HPDE6-E6E7 (cell line): ENCODE results near the gene AFG1L.
"Not testable (repeated sequence)": the region's sequence is repeated elsewhere in the genome, so short reads cannot be mapped to it uniquely, and the experiment has no call there.

Experiments
- DNase-seq: peaks from one replicate; pipeline ENCODE4 v3.0.0; 2011; ENCODE audit warnings: missing footprints; ENCODE audit errors: extremely low spot score

Gene AFG1L

DNA sequence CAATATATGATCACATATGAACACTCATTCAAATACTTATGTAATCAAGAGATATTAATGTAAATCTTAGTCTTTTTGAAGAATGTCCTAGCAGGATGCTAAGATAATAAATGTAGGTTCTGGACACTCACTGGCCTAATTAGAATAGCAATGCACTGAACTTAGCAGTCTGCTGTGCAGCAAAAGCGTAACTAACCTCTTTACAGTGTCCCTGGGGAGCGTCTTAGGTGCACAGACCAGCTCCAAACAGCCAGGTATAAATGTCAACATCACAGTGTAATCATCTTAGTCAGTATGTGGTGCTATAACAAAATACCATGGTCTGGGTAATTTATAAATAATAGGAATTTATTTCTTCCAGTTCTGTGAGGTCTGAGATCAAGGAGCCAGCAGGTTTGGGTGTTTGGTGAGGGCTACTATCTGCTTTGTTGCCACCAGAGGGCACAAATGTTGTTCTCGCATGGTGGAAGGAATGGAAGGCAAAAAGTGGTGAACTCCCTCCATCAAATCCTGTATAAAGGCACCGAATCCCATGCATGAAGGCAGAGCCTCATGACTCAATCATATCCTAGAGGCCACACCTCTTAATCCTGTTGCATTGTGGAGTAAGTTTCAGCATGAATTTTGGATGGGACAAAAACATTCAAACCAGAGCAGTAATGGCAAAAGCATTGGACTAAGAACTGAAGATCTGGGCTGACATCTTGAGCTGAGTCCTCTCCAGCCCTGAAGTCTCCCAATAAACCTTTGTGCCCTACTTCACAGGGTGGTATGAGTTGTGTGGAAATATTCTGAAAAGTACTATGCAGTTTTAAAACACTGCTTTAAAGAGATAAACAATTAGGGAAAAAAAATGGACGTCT lies 224.1 kb downstream of the AFG1L start:
- no peak for DNase-seq

DNA sequence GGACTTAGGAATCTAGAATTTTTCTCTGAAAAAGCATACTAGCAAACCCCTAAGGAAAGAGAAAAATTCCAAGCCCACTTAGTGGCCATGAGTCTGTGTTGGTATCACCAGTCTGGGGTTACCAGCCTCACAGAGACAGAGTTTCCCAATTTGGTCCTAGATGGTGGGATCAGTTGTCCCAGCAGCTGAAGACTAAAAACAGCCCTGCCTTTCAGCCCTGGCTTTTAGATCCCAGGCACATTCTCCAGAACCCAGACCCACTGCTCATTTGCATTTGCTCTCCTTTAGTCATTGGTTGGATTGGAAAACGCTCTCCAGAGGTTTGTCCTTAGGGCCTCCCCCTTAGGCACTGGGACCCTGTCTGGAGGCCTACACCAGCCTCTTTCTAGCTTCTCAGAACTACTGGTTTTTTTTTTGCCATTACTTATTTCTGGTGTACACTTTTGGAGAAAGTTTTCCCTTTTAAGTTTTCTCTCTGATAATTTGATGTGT lies 226.8 kb downstream of the AFG1L start:
- no peak for DNase-seq

DNA sequence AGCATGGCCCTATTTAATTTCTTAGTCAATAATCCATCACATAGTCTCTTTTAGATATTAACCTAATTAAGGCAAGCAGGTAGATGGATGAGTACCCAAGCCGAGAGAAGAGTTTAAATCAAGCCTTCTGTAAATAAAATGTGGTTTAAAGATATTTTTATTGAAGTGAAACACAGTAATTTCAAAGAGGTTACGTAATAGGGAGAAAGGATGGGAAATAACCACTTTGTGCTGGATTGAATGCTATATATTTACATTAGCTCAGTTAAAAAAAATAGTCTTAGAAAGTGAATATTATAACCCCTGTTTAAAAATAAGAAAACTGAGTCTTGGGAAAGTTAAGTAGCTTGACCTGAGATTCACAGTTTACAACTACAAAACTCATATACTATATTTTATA lies 228.8 kb downstream of the AFG1L start:
- no peak for DNase-seq

- DNase-seq, result no peak
Measured at GRCh38 chr6:108524528-108525248, 229.8 kb downstream of the AFG1L start.

DNA sequence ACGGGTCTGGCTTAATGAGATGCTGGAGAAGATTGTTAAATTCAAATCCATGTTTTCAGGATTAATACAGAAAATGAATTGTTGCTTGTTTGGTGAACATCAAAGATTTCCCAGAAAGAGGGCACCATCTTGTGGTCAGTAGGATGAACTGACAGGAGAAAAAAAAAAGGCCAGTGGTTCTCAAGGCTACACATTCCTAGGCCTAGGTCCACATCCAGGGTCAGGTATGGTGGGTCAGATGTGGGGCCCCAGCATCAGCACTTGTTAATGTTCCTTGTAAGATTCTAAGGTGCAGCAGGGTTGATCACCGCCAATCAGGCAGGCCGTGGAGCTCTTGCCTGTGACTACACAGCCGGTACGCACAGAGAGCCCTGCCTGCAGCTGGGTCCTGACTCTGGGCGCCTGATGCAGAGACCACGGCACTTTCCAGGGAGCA lies 231.9 kb downstream of the AFG1L start:
- no peak for DNase-seq

DNA sequence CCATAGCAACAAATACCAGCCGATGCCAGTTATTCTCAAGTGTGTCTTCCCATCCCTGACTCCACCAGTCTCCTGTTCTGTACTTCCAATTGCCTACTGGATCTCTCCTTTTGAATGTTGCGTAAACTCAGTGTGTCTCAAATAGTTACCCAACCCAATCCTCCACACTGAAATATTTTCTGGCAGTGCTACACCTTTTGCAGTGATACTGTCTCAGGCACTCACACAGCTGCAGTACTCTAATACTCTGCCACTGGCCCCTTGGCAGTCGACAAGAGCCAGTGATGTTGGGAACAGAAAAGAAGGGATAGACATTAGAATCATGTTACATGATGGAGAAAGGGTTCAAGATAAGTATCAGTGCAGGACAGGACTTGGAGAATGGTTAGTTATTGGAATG lies 234.0 kb downstream of the AFG1L start:
- DNase-seq, result no peak

- DNase-seq, result no peak
Measured at GRCh38 chr6:108531332-108531731, 236.5 kb downstream of the AFG1L start.

DNA sequence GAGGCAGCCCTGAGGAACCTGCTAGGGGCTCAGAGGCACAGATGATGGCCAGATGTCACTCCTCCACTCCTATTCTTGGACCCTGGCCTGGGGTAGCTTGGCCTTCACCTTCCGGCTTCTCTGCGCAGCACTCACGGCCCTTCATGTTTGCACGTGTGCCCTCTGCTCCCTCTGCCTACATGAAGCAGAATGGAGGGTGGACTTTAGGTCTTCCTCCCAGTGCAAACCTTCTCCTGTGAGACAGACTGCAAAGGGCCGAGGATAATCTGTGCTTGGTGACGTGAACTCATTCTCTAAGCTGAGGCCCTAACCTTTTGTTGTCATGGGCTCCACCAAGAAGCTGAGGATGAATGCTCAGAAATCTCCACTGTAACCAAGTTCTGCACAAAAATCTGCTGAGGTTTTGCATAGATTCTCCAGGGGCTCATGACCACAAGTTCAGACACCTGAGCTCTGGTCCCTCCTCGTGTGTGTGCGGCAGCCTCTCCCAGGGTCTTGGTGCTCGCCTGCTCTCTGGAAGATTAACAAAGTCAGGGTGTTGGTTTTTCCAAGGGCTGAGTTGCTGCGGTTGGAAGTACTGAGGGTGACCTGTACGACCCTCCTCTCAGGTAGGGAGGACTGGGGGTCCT lies 240.4 kb downstream of the AFG1L start:
- no peak for DNase-seq

DNA sequence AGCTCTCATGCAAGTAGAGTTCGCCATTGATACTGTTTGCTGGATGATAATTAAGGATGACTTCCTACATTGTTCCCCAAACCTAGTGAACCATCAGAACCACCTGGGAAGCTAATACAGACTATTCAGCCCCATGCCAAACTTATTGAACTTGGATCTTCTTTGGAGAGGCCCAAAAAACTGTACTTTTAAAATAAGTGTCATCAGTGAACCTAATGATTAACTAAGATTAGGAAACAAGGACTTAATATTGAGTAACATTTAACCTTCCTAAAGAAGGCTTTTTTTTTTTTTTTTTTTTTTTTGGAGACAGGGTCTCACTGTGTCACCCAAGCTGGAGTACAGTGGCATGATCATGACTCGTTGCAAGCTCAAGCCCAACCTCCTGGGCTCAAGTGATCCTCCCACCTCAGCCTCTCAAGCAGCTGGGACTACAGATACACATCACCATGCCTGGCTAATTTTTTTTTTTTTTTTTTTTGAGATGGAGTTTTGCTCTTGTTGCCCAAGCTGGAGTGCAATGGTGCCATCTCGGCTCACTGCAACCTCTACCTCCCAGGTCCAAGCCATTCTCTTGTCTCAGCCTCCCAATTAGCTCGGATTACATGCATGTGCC lies 241.2 kb downstream of the AFG1L start:
- DNase-seq, result not testable (repeated sequence)

GRCh38 chr6:108541843-108542759 lies 247.2 kb downstream of the AFG1L start:
- no peak for DNase-seq

DNA sequence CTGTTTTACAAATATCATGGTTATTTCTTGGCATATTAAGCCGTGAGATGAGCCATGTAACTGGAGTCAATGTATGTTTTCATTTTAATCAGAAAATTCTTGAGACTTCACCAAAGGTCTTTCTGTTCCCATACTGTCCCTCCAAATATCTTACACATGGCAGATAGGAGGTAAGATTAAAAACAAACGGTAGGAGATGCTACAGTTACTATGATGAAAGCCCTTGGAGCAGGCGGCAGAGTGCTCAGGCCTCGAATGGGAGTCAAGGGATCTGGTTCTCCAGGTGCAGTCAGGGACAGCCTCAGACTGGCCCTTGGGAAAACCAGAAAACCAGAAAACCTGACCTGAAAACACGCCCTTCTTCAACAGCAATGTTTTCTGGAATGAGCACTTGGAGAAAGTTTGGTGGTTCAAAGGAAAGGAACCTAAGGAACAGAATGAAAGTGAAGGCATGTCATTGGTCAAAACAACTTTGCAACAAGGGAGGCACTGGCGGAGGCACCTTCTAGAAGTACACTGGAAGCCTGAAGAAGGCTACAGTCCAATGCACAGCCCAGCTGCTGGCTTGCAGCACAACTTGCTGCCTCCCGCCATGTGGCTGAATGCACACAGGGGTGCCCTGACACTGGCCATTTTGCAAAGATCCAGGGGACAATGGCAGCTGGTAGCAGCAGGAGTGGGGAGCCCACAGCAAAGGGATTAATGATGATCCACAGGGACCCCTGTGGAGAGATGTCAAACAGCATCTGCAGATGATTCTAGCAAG lies 248.5 kb downstream of the AFG1L start:
- no peak for DNase-seq

GRCh38 chr6:108544606-108545005 lies 249.8 kb downstream of the AFG1L start:
- DNase-seq, result no peak

- no peak for DNase-seq
Measured at GRCh38 chr6:108546079-108547049, 251.5 kb downstream of the AFG1L start.

DNA sequence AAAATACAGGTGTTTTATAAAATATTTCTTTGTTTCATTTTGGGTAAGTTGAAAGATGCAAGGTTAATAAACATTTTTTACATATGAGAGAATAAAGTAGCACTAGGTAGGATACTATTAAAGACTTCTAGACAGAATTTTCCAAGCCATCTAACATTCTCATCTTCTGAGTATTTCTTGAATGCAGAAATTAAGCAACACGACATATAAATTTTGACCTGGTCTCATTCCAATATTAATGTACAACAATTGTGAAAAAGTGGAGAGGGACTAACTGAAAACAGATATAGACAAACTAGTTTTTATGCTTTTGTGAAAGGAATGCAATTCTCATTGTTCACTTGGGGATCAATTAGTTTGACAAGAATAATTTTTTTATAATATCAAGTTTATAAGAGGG lies 254.4 kb downstream of the AFG1L start:
- DNase-seq, result no peak

DNA sequence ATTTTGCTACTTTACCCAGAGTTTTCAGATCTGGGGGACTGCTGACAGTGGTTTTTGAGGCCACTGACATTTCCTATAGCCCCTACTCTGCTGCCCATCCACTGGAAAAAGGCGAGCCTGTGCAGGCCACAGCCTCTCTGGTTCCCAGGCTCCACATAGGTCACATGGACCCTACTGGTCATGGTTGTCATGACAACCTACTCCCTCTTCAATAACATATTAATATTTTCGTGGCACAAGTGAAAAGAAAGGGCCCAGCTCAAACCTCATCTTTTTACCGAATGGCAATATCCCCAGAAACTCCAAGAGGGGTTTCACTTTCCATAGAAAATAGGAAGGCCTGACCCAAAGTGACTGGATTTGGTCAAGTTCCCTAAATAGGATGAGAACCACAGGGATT lies 254.9 kb downstream of the AFG1L start:
- DNase-seq, result no peak

DNA sequence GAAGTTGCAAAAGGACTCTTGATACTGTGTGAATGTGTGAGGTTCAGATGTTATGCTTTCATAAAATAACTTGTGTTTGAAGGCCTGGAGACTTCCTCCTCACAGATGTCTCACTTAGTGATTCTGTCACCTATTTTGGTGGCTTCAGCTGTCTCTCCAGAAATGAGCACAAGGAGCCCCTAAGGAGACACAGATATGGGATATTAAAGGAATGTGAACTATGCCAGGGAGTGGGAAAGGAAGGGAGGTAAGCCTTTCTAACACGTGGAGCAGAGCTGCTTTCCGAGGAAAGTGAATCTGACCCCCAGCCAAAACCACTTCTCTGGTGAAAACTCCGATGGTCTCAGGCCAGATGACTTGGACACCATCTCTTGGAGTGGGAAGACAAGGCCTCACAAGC lies 255.4 kb downstream of the AFG1L start:
- no peak for DNase-seq

DNA sequence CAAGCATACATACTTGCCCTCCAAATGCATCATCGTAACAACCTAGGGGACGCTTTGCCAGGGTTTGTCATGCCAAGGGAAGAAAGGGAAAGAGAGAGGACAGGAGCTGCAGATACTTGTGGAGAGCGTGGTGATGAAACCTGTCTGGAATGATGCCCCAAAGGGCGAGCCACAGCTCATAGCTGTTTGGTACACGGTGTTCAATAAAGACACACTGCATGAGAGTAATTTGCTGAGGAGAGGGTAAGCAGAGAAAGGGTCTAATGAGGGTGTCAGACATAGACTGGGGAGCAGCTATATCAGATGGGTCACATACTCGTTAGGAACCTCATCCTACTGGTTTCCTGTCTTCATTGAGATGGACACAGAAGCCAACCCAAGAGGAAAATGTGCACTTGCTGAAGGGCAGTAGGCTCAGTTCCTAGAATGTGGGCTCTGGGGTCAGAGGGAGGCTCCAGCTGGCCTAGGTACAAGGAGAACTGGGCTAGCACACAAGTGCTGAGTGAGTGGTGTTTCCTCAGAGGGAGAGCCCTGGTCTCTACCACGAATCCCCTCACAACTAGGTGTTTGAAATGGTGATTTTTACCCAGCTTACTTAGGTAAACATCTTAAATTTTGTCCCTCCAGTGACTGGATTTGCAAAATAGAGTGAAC lies 260.7 kb downstream of the AFG1L start:
- DNase-seq, result no peak

DNA sequence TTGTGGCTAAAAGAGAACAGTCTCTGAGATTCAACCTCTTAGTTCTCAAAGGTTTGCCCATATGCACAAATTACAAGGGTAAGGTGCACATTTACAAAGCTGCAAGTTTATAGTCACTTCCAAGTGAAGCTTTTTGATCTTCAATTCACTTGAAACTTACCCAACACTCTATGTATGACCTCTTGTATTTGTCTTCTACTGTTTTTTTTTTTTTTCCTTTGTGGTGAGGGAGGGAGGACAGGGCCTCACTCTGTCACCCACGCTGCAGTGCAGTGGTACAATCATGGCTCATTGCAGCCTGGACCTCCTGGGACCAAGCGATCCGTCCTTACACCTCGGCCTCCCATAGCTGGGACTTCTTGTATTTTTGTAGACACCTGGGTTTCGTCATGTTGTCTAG lies 261.4 kb downstream of the AFG1L start:
- DNase-seq, result no peak
